GM19351 (cell line): ENCODE measurements around the gene ADCYAP1.
A peak's percentile ranks its signal among the peaks of the same experiment; 100 is the strongest.
"Not testable (repeated sequence)": the region's sequence is repeated elsewhere in the genome, so short reads cannot be mapped to it uniquely, and the experiment has no call there.

Experiments
- ATAC-seq: cut with Tn5 transposase; IDR thresholded peaks from one replicate; pipeline ENCODE4 v1.9.1; 2021; ENCODE audit warnings: mild to moderate bottlenecking, moderate library complexity; ENCODE audit not compliant: unreplicated experiment

Gene ADCYAP1

DNA sequence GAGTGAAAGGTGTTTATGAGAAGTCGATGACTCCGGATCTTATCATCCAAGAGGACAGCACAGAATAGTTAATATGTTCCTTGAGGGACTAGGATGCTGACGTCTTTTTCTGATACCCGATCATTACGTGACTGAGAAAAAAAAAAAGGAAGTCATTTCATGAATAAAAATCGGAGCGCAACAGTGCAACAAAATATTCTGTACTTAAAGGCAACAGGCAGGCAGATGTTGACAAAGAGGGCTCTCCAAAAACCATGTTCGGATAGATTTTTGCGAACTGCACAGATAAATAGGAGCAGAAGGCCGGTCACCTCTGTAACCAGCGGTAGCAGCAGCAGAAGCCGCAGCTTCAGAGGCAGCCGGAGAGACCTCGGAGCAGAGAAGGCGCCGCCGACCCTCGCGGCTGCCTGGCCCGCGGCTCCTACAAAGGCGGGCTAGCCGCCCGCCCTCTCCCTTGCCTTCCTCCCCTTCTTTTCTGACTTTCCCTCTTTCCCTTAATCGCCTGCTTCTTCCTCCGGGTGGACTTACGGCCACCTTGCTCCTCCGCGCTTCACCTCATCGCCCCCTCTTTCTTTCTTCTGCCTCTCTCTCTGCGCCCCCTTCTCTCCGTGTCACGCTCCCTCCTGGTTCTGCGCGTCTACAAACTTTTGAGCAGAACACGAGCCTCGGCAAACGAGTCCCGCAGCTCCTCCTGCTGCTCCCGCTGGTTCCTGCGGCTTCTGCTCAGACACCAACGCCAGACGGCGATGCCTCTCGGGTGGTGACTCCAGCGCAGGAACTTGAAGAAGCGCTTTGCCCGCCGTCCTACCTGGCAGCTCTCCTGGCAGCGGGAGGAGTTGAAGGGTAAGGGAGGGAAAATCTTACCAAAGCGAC, at the start of gene ADCYAP1:
Gene ADCYAP1 (plus strand): TSS at position 654 of the 873 bp plus-strand sequence. CDS start 516 bp downstream, outside the sequence.
- ATAC-seq = no peak

DNA sequence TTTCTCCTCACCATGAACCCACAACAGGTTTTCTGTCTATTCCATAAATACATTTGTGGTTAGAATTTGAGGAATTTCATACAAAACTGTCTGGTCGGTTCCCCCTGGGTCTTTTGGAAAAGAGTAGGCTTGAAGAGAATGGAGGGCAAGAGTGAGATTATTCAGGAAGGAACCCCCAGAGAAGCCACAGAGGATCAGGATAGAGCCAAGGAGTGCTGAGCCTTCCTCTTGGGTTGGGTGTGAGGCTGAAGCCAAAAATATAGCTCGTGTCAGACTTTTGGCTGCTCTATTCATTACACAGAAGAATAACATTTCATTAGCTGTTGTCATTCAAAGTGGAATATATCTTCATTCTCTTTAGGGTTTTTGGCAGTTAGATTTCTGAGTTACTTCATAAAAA, 46.7 kb upstream of the ADCYAP1 start:
- ATAC-seq = no peak

DNA sequence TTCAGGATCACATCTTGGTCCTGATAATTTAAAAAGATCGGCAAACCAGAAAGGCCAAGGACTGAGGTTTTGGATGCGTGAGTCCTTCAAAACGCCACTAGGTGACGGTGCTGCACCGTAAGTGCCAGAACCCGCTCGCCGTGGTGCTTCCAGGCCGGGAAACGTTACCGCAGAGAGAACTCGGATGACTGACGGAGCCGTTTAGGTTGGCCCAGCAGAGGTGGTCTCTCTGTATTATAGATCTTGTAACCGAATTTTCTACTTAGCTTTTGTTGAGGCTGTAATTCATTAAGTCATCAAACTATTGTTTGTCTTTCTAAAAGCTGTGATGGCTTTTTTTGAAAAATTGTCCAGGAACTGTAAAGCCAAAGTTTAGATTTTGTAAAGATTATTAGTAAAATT, 39.8 kb upstream of the ADCYAP1 start:
- ATAC-seq = peak; percentile 94

DNA sequence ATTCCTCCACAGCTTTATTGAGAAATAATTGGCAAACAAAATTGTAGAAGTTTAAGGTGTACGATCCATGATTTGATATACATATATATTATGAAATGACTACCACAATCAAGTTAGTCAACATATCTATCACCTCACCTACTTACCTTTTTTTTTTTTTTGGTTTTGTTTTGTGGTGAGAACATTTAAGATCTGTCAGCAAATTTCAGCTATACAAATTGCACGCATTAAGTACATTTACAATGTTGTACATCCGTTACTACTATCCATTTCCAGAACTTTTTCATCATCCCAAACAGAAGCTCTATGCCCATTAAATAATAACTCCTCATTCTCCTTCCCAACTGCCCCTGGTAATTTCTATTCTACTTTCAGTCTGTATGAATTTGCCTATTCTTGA, 37.4 kb upstream of the ADCYAP1 start:
- ATAC-seq = no peak

DNA sequence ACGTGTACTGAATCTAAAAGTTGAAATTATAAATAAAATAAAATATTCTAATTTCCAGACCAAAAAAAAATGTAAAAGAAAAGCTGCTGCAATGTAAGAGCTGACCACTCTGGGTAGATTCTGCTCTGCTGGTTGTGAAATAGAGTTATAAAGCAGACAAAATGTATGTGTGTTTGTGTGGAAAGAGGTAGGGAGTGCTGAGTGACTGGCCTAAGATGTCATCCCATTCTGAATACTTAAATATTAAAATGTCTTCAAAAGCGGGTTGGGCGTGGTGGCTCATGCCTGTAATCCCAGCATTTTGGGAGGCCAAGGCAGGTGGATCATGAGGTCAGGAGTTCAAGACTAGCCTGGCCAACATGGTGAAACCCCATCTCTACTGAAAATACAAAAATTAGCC, 31.2 kb upstream of the ADCYAP1 start:
- ATAC-seq = not testable (repeated sequence)

DNA sequence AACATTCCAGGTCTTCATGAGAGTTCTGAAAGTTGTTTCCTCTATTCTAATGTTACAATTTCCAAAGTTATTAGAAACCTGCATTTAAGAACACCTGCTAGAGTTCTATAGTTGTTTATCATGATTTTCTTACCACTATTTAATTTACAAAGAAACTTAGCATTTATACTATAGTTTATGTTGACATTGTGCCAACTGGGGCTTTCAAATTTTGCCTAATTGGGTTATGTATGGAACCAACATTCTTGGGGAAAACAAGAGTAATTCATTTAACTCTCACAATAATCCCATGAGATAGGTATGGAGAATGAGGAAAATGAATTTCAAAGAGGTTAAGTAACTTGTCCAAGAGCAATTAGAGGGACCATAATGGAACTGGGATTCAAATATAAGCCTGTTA, 28.8 kb upstream of the ADCYAP1 start:
- ATAC-seq = no peak

DNA sequence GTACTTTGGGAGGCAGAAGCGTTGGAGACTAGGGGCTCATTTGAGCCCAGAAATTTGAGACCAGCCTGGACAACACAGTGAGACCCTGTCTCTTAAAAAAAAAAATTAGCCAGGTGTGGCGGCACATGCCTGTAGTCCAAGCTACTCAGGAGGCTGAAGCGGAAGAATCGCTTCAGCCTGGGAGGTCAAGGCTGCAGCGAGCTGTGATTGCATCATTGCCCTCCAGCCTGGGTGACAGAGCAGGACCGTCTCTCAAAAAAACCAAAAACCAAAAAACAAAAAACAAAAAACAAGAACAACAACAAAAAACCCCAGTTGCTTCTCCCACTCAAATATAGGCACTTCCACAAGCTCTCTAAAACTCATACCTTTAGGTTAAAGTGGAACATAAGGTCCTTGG, 27.4 kb upstream of the ADCYAP1 start:
- no peak for ATAC-seq

DNA sequence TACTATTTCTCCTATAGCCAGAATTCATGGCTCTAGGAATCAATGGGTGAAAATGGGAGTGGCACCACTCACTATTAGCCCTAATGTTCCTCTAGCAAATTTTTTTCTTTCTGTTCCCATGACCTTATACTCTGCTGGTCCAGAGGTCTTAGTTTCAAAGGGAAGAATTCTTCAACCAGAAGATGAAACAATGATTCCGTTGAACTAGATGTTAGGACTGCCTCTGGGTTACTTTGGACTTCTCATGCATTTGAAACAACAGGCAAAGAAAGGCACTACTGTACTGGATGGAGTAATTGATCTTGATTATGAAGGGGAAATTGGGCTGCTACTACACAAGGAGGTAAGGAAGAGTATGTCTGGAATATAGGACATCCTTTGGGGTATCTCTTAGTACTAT, 18.6 kb upstream of the ADCYAP1 start:
- no peak for ATAC-seq

DNA sequence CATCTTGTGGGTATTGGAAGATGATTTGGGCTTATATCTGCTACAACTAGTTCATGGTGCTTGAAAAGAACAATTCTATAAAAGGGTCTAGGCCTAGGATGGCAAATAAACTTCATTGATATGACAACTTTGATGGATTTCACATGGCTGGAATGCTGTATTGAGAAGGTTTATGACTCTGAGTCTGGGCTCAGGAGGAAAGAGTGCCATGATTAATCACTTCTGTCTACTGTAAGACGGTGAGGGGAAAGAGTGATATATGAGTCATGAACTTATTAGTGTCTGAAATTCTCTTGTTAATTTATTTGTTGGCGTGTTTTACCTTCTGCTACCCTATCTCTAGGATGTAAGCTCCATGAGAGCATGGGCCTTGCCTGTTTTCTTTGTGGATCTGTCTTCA, 17.0 kb upstream of the ADCYAP1 start:
- ATAC-seq = no peak

DNA sequence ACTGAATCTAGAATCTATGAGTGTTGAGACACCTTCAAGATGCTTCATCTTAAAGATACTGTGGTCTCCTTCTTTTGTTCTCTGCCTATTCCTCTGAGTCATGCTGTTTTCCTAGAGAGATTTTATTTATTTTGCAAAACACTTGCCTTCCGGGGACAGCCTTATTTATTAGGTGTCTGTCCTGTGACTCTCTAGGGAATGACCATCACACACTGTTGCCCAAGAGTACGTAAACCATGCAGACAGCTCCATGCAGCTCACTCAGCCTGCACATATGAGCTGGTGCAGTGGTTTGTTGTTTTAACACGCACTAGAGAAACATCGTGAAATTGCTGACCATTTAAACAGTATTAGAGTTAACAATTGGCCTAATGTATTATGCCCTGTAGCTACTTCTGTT, 12.4 kb upstream of the ADCYAP1 start:
- no peak for ATAC-seq

DNA sequence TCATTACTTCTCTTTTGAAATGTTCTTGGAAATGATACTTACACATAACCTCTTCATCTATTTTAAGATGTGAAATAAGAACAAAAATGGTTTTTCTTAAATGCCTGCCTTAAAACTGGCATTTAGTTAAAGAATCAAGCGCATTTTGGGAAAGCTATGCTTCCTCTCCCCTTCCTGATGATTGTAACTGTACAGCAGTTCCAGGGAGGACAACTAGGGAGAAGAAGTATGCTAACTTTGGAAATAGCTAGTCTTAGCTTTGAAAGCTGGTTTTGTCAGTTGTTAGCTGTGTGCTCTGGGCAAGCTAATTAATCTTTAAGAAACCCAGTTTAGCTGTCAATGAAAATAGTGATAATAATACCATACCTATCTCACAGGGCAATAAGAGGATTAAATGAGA, 8.4 kb upstream of the ADCYAP1 start:
- no peak for ATAC-seq

DNA sequence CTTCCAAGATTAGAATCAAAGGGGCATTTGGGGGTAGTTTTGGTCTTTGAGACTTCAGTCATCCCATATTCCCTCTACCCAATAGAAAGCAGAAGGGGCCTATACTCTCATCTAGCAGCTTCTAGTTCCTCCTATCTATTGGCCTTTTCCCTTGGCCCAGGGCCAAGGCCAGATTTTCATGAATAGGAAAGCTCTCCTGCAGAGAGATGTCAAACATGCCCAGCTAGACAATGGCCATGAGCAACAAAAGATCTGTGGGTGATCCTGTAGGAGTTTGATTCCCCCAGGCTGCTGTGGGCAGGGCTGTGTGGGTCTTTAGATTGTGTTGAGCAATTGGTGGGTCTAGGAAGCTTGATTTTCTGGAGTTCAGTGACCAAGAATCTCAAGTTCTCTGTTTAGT, 2.9 kb upstream of the ADCYAP1 start:
- ATAC-seq = no peak

DNA sequence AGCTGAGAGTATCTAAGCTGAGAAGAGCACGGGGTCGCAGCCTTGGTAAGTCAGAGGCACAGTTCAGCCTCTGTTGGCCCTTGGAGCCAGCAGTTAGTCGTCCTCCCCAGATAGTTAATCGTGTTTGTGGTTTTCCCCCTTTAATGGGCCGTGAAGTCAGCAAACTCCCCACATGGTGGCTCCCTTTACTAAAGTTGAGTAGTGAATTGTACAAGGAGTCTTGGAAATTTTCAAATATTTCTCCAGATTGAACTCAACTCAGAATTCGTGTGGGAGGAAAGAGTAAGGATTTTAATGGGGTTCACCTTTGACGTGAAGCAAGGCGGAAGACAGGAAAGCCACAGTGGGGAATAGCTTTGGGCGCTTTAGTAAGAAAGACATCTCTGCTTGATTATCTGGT, 2.4 kb upstream of the ADCYAP1 start:
- no peak for ATAC-seq

DNA sequence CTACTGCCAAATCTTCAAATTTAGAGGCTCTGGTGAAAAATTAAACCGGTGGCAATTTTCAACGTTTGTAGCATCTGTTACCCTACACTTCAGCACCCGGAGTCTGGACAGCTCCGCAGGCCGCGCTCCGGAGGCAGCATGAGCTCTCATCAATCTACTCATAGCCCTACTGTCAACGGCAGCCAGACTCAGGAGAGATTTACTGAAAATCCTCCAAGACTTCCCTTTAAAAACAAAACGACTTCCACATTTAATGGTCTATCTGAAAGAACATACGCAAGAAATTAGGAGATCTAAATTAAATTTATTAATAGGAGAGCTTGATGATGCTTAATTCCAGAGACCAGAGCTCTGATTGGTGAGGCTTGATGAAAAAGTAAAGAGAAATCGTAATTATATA, 970 bp upstream of the ADCYAP1 start:
- ATAC-seq = no peak

DNA sequence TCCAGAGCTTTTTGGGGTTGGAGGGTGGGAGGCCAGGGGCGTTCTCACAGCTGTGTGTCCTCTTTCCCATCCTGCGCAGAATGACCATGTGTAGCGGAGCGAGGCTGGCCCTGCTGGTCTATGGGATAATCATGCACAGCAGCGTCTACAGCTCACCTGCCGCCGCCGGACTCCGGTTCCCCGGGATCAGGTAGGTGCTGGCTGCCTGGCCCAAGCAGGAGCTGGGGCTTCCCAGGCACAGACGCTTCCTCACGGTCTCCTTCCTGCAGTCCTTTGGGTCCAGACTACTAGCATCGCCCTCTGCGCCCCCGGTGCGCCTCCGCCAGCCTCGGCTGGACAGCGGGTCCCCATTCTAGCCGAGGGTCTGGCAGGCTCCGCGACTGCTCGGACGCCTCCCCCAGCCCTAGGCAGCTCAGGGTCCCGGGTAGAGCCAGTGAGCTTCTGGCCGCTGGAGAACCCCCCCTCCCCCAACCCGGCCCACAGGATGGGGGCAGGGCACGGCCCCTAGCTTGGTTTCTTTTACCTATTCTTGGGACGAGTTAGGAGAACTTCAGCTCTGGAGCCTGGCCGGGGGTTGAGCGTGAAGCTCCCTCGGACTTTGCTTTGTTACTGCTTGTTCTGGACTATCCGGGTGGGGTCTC, 756 bp downstream of the ADCYAP1 start:
- no peak for ATAC-seq

DNA sequence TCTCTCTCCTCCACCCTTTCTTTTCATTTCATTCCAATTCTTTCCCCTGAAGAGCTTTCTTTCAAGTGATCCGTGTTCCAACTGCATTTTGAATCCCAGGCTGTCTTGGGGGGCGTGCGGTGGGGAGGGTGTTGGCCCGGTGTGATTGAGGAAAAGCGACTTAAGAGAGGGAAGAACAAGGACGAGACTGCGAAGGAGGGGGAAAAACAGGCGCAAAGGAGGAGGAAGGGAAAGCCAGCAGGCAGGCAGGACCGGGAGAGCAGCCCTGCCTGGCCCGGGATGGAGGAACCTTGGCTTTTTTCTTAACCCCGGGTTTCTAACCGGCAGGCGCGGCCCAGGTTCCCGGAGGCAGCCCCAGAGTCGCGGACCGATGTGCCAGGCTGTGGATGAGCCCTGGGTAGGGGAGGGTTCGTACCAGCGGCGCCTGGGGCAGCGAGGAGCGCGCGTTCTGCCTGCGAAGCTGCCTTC, 1.3 kb downstream of the ADCYAP1 start:
- ATAC-seq = no peak

DNA sequence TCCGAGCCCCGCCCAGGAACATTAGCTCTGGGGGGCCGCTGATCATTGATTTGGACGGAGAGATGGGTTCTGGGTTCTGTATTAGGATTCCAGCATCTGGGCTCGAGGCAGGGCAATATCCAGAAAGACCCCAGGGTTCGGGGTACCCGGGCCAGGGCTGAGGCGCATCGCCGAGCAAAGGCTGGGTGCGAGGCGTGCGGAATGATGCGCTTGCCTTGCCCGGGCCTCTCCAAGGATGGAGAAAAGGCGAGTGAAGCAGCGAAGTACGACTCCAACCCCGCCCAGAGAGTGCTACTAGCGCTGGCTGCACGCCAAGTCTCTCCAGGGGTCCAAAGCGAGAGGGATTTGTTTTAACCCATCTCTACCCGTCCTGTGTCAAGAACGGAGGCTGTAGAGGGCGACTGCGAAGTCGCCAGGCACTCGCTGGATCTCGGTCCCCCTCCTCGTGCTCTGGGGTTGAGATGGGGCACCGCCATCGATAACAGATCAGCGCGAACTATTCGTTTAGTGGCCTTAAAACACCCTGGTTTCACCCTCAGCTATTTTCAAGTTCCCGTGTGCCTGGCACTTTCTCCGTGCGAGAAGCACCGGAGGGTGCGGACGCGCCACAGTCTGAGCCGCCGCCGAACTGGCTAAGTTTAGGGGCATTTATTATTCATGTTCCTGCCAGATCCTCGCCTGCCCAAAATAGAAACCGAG, 1.9 kb downstream of the ADCYAP1 start:
- ATAC-seq = no peak

DNA sequence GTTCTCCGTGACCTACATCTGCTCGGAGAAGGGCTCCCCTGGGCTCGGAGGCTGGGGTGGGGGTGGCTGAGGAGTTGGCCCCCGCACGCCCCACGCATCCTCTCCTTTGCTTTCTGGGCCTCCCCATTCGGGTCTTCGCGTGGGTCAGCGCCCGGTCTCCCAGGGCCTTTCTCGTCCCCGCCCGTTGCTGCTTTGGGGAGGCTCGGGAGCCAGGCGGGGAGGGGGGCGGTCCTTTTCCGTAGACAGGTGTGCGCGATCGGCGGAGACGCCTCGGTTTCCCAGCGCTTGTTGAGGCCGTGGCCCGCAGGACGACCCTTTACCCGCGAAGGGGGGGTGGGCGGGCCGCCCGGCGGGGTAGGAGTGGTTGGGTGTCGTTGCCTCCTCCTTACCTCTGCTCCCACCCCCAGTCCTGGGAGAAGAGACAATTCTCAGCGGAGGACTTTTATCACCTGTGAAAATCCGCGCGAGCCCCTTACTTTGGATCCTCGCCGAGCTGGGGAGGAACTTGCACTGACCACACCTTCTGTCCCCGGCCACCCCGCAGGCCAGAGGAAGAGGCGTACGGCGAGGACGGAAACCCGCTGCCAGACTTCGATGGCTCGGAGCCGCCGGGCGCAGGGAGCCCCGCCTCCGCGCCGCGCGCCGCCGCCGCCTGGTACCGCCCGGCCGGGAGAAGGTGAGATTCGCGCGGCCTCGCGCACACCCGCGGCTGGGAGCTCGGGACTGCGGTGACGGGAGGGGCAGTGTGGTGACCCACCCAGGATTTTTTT, 2.6 kb downstream of the ADCYAP1 start:
- no peak for ATAC-seq

DNA sequence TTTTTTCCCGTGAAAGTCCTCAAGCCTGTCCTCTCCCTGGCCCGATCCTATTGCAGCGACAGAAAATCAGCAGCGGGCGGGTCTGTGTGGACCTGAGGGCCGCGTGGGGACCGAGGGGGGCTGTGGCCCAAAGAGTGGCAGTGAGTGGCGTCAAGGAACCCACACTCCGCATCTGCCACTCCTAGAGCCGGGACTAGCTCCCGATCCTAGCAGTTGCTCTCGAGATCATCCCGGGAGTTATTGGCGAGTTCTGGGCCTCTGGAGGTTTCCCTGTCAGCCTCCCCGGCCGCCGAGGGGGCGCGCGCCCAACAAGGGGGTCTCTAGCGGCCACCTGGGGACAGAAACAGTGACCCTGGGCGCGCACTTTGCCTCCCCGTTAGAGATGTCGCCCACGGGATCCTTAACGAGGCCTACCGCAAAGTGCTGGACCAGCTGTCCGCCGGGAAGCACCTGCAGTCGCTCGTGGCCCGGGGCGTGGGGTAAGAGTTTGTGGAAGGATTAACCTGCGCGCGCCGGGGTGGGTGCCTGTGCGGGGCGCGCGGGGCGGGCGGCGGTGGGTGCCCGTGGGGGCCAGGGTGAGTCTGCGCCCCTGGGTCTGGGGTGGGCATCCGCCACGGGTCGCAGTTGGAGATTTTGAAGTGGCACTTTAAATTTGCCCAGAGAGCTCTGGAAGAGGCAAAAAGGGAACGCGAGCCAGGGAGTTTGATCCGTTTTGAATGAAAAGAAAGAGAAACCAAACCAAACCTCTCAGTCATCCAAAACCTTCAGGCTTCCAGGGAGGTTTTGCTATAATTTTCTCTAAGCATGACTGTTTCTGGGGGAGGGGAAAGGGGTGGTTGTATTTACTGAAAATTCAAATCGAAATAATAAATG, 3.5 kb downstream of the ADCYAP1 start:
- ATAC-seq = no peak
